ENCODE measurements around the gene RAD9A. TPM values are rescaled to one million over a fixed set of nuclear protein-coding genes. Genes with fewer than 3 reads are reported as not detected.

Gene RAD9A
- total and polyA plus RNA-seq, 9 of the 15 experiments (the other 6 are each of a cell fraction or from before 2014, with no cell fraction given), result 1.4 to 41.2 (median 16.1) TPM

DNA sequence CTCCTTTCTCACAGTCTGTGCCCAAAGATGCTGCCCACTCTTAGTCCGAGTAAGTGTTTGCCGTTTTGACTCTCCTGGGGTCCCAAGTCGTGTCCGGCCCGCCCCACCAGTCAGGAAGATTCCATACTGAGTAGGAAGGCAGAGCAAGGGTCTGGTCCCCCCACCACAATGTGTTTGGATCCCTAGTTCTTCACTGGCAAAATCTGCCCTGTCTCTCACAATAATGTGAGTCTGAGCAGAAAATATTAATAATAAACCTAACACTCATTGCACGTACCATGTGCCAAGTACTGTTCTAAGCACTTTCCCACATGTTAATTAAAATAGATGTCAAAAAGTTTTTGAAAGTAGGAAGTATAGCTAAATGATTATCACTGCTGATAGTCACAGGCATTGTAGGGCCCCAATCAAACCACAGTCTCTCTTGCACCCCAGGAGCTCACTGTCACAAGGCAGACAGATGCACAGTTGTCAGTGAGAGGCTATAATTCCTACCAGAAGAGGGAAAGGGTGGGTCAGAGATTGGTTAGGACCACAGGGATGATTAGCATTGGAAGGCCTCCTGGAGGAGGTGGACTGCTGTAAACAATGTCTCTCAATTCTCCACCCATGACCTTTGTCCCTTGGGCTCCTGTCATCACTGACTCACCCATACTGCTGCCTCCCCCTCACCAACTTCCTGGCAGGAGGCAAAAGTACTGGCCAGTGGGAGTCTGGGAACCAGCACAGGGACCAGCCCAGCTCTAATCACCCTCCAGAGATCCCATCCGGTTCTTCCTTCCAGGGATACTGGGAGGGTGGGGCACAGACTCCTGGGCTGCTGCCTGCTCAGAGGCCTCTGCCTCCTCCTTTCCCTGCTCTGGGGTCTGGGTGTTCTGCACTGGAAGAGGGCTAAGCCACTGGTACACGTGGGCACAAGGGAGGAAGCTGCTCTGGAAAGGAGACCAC lies 37.4 kb upstream of the RAD9A start (continued):
- TF ChIP-seq, protein P1, sequence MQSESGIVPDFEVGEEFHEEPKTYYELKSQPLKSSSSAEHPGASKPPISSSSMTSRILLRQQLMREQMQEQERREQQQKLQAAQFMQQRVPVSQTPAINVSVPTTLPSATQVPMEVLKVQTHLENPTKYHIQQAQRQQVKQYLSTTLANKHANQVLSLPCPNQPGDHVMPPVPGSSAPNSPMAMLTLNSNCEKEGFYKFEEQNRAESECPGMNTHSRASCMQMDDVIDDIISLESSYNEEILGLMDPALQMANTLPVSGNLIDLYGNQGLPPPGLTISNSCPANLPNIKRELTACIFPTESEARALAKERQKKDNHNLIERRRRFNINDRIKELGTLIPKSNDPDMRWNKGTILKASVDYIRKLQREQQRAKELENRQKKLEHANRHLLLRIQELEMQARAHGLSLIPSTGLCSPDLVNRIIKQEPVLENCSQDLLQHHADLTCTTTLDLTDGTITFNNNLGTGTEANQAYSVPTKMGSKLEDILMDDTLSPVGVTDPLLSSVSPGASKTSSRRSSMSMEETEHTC (IDR thresholded peaks at IDR 0.05), result peak; percentile 42; the same call in 1 of the 2 replicates
- TF ChIP-seq, protein P2, sequence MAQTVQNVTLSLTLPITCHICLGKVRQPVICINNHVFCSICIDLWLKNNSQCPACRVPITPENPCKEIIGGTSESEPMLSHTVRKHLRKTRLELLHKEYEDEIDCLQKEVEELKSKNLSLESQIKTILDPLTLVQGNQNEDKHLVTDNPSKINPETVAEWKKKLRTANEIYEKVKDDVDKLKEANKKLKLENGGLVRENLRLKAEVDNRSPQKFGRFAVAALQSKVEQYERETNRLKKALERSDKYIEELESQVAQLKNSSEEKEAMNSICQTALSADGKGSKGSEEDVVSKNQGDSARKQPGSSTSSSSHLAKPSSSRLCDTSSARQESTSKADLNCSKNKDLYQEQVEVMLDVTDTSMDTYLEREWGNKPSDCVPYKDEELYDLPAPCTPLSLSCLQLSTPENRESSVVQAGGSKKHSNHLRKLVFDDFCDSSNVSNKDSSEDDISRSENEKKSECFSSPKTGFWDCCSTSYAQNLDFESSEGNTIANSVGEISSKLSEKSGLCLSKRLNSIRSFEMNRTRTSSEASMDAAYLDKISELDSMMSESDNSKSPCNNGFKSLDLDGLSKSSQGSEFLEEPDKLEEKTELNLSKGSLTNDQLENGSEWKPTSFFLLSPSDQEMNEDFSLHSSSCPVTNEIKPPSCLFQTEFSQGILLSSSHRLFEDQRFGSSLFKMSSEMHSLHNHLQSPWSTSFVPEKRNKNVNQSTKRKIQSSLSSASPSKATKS (CRISPR knock-in tag; IDR thresholded peaks at IDR 0.05), result no peak
- TF ChIP-seq PRPF4 (IDR thresholded peaks at IDR 0.05; ENCODE audit: insufficient read depth, low read depth, low read length, poor library complexity, severe bottlenecking) (no peak), ZNF695 (CRISPR knock-in tag; IDR thresholded peaks at IDR 0.05) (no peak), PHTF2 (CRISPR knock-in tag; IDR thresholded peaks at IDR 0.05) (no peak), ZNF57 (CRISPR knock-in tag; IDR thresholded peaks at IDR 0.05) (no peak), DACH1 (IDR thresholded peaks at IDR 0.05; ENCODE audit: partially characterized antibody) (peak; percentile 20), SP1 (CRISPR knock-in tag; IDR thresholded peaks at IDR 0.05) (peak; percentile 11; the same call in 1 of the 2 replicates), TBL1XR1 (IDR thresholded peaks at IDR 0.05; ENCODE audit: low read length in 2 of 2) (peak in 1 of 2 experiments; percentile 67; a peak in 1 of 4 replicates), SMAD1 (IDR thresholded peaks at IDR 0.05; ENCODE audit: low read depth, low read length, partially characterized antibody) (no peak), CBFA2T2 (conservative IDR thresholded peaks at IDR 0.05) (0 out of 2 replicates have a peak, but pooled peaks have one; percentile 34), NELFE (IDR thresholded peaks at IDR 0.05; ENCODE audit: insufficient read depth, insufficient read length) (no peak), ZEB2 (IDR thresholded peaks at IDR 0.05) (no peak; the same call in 1 of the 2 replicates), CHD1 (IDR thresholded peaks at IDR 0.05; ENCODE audit: low read length) (no peak), HCFC1 (IDR thresholded peaks at IDR 0.05; ENCODE audit: low read depth, low read length) (no peak), NUFIP1 (IDR thresholded peaks at IDR 0.05; ENCODE audit: partially characterized antibody) (peak; percentile 47), BRF1 (IDR thresholded peaks at IDR 0.05; ENCODE audit: borderline replicate concordance, extremely low read depth, insufficient read length) (no peak), HLTF (IDR thresholded peaks at IDR 0.05) (no peak), CEBPB (tag; IDR thresholded peaks at IDR 0.05) (no peak), ZNF12 (CRISPR knock-in tag; IDR thresholded peaks at IDR 0.05) (no peak)
- TF ChIP-seq, protein P3, sequence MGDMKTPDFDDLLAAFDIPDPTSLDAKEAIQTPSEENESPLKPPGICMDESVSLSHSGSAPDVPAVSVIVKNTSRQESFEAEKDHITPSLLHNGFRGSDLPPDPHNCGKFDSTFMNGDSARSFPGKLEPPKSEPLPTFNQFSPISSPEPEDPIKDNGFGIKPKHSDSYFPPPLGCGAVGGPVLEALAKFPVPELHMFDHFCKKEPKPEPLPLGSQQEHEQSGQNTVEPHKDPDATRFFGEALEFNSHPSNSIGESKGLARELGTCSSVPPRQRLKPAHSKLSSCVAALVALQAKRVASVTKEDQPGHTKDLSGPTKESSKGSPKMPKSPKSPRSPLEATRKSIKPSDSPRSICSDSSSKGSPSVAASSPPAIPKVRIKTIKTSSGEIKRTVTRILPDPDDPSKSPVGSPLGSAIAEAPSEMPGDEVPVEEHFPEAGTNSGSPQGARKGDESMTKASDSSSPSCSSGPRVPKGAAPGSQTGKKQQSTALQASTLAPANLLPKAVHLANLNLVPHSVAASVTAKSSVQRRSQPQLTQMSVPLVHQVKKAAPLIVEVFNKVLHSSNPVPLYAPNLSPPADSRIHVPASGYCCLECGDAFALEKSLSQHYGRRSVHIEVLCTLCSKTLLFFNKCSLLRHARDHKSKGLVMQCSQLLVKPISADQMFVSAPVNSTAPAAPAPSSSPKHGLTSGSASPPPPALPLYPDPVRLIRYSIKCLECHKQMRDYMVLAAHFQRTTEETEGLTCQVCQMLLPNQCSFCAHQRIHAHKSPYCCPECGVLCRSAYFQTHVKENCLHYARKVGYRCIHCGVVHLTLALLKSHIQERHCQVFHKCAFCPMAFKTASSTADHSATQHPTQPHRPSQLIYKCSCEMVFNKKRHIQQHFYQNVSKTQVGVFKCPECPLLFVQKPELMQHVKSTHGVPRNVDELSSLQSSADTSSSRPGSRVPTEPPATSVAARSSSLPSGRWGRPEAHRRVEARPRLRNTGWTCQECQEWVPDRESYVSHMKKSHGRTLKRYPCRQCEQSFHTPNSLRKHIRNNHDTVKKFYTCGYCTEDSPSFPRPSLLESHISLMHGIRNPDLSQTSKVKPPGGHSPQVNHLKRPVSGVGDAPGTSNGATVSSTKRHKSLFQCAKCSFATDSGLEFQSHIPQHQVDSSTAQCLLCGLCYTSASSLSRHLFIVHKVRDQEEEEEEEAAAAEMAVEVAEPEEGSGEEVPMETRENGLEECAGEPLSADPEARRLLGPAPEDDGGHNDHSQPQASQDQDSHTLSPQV (IDR thresholded peaks at IDR 0.05), result peak; percentile 84
